Motor neuron (in vitro differentiated cells): ENCODE data around the gene TMEM238. TPM values are rescaled to one million over a fixed set of nuclear protein-coding genes. Genes with fewer than 3 reads are reported as not detected.

ENCODE experiments used
- total RNA-seq, 8 experiments: library from RNA; unstranded; fragments of 300-600 nt; gene quantifications; 2 replicates each; pipeline versions ENCODE4 v1.2.3 to v1.2.4, GENCODE V29; 2022

Gene TMEM238
- total RNA-seq, 8 experiments from 2014 or later = 0.23 to 0.40 (median 0.25) TPM; not detected in 5

Other genes starting within 250 kb of the TMEM238 start
- gene TNNT1, start 235.1 kb downstream of the TMEM238 start, total RNA-seq = 10 to 100 TPM in 2 of 8 experiments, 1 to 10 TPM in 6; 1.2 to 36.8 (median 3.9) TPM
- gene TNNI3, start 226.6 kb downstream of the TMEM238 start, total RNA-seq = 1 to 10 TPM in 7 of 8 experiments, not detected in 1; 2.9 to 8.5 (median 3.2) TPM
- 1 to 10 TPM in 6 of 8 experiments, under 1 TPM in 2; 0.41 to 7.2 (median 1.4) TPM for gene DNAAF3, start 217.7 kb downstream of the TMEM238 start, total RNA-seq
- 10 to 100 TPM in 4 of 8 experiments, 1 to 10 TPM in 4; 1.1 to 19.3 (median 8.7) TPM for gene SYT5, start 204.0 kb downstream of the TMEM238 start, total RNA-seq
- 10 to 100 TPM in 6 of 8 experiments, 1 to 10 TPM in 2; 4.0 to 59.0 (median 18.1) TPM for gene PTPRH, start 174.8 kb downstream of the TMEM238 start, total RNA-seq
- gene TMEM86B, start 155.5 kb downstream of the TMEM238 start, total RNA-seq = 1 to 10 TPM in 7 of 8 experiments, under 1 TPM in 1; 0.81 to 3.1 (median 2.2) TPM
- 10 to 100 TPM; 18.3 to 77.0 (median 26.7) TPM for gene PPP6R1, start 125.3 kb downstream of the TMEM238 start, total RNA-seq
- 10 to 100 TPM; 20.6 to 37.3 (median 24.5) TPM for gene HSPBP1, start 104.2 kb downstream of the TMEM238 start, total RNA-seq
- 100 to 1,000 TPM in 1 of 8 experiments, 10 to 100 TPM in 6, 1 to 10 TPM in 1; 1.4 to 102 (median 77.8) TPM for gene BRSK1, start 100.3 kb downstream of the TMEM238 start, total RNA-seq
- gene TMEM150B, start 59.0 kb downstream of the TMEM238 start, total RNA-seq = under 1 TPM in 3 of 8 experiments, not detected in 5; 0.11 to 0.62 (median 0.33) TPM
- 10 to 100 TPM in 6 of 8 experiments, 1 to 10 TPM in 2; 8.4 to 25.1 (median 20.9) TPM for gene KMT5C, start 44.4 kb downstream of the TMEM238 start, total RNA-seq
- gene COX6B2, start 29.6 kb downstream of the TMEM238 start, total RNA-seq = 10 to 100 TPM in 1 of 8 experiments, 1 to 10 TPM in 4, under 1 TPM in 3; 0.55 to 15.3 (median 1.2) TPM
- gene GARIN5B, start 21.0 kb downstream of the TMEM238 start, total RNA-seq = under 1 TPM in 6 of 8 experiments, not detected in 2; 0.05 to 0.71 (median 0.14) TPM
- 1 to 10 TPM in 2 of 8 experiments, under 1 TPM in 6; 0.10 to 2.4 (median 0.43) TPM for gene IL11, start 13.8 kb downstream of the TMEM238 start, total RNA-seq
- 1 to 10 TPM in 1 of 8 experiments, under 1 TPM in 2, not detected in 5; 0.46 to 8.4 (median 0.58) TPM for gene TMEM190, start 7.5 kb downstream of the TMEM238 start, total RNA-seq
- gene RPL28, start 1.6 kb upstream of the TMEM238 start, total RNA-seq = 1,000 to 10,000 TPM in 2 of 8 experiments, 100 to 1,000 TPM in 6; 362 to 1,444 (median 673) TPM
- 10 to 100 TPM; 21.5 to 86.6 (median 37.8) TPM for gene UBE2S, start 23.5 kb upstream of the TMEM238 start, total RNA-seq
- 1 to 10 TPM in 5 of 8 experiments, under 1 TPM in 3; 0.10 to 3.4 (median 1.5) TPM for gene SHISA7, start 59.0 kb upstream of the TMEM238 start, total RNA-seq
- gene ISOC2, start 77.3 kb upstream of the TMEM238 start, total RNA-seq = 10 to 100 TPM; 35.4 to 82.0 (median 59.1) TPM
- gene C19orf85, start 80.5 kb upstream of the TMEM238 start, total RNA-seq = 1 to 10 TPM in 2 of 8 experiments, under 1 TPM in 5, not detected in 1; 0.05 to 1.3 (median 0.72) TPM
- gene ZNF628, start 92.3 kb upstream of the TMEM238 start, total RNA-seq = 1 to 10 TPM; 1.1 to 5.6 (median 3.6) TPM
- 10 to 100 TPM; 10.9 to 62.6 (median 48.2) TPM for gene NAT14, start 100.9 kb upstream of the TMEM238 start, total RNA-seq
- gene SSC5D, start 104.1 kb upstream of the TMEM238 start, total RNA-seq = 1 to 10 TPM in 3 of 8 experiments, under 1 TPM in 5; 0.27 to 3.0 (median 0.63) TPM
- under 1 TPM in 1 of 8 experiments, not detected in 7; 0.18 TPM for gene SBK2, start 152.8 kb upstream of the TMEM238 start, total RNA-seq
- gene SBK3, start 161.3 kb upstream of the TMEM238 start, total RNA-seq = 1 to 10 TPM in 1 of 8 experiments, under 1 TPM in 4, not detected in 3; 0.14 to 1.1 (median 0.31) TPM
- gene ZNF579, start 196.6 kb upstream of the TMEM238 start, total RNA-seq = 1 to 10 TPM; 3.4 to 9.4 (median 5.0) TPM
- 10 to 100 TPM in 2 of 8 experiments, 1 to 10 TPM in 6; 5.0 to 11.6 (median 8.3) TPM for gene FIZ1, start 215.2 kb upstream of the TMEM238 start, total RNA-seq
- gene ZNF524, start 216.0 kb upstream of the TMEM238 start, total RNA-seq = 10 to 100 TPM in 1 of 8 experiments, 1 to 10 TPM in 7; 3.7 to 12.3 (median 5.4) TPM
- 1 to 10 TPM in 7 of 8 experiments, under 1 TPM in 1; 0.87 to 6.9 (median 3.5) TPM for gene ZNF865, start 221.4 kb upstream of the TMEM238 start, total RNA-seq
- 1 to 10 TPM; 1.6 to 8.2 (median 4.1) TPM for gene ZNF784, start 240.3 kb upstream of the TMEM238 start, total RNA-seq